MM.1S (cell line): ENCODE results near the gene USP32.

Experiments
- DNase-seq: peaks from one replicate; pipeline ENCODE4 v3.0.0-alpha.2; 2015
- H2AFZ ChIP-seq: fragments of 300-600 bp; sonication (generic); 2 replicates; pipeline ENCODE4 v1.6.0; 2016; ENCODE audit warnings: antibody characterized with exemption, low read length
- H3F3A ChIP-seq: fragments of 300-600 bp; sonication (generic); 2 replicates; pipeline ENCODE4 v1.6.1; 2016; ENCODE audit warnings: mild to moderate bottlenecking, antibody characterized with exemption, low read length, moderate library complexity, mixed read lengths; ENCODE audit not compliant: insufficient read depth
- H3K27ac ChIP-seq: fragments of 300-600 bp; sonication (generic); 2 replicates; pipeline ENCODE4 v1.5.1; 2016; ENCODE audit warnings: mild to moderate bottlenecking, low read length
- H3K27me3 ChIP-seq: fragments of 300-600 bp; sonication (generic); replicated peaks from 2 replicates; pipeline ENCODE4 v1.6.0; 2016; ENCODE audit warnings: low read length; ENCODE audit not compliant: insufficient read depth
- H3K36me3 ChIP-seq: fragments of 300-600 bp; sonication (generic); replicated peaks from 2 replicates; pipeline ENCODE4 v1.6.1; 2016; ENCODE audit warnings: mild to moderate bottlenecking, low read length, mixed read lengths; ENCODE audit not compliant: insufficient read depth
- H3K4me1 ChIP-seq: fragments of 300-600 bp; sonication (generic); 2 replicates; pipeline ENCODE4 v1.6.1; 2016; ENCODE audit warnings: low read length, mixed read lengths
- H3K4me2 ChIP-seq: fragments of 300-600 bp; sonication (generic); 2 replicates; pipeline ENCODE4 v1.6.0; 2016; ENCODE audit warnings: low read depth, low read length
- H3K4me3 ChIP-seq: fragments of 300-600 bp; sonication (generic); 2 replicates; pipeline ENCODE4 v1.5.1; 2016; ENCODE audit warnings: low read length, mixed read lengths
- H3K79me2 ChIP-seq: fragments of 300-600 bp; sonication (generic); 2 replicates; pipeline ENCODE4 v1.6.1; 2016; ENCODE audit warnings: mixed run types, low read length, mixed read lengths
- H3K9ac ChIP-seq: fragments of 300-600 bp; sonication (generic); 2 replicates; pipeline ENCODE4 v1.6.1; 2016; ENCODE audit warnings: low read length, mixed read lengths
- H3K9me2 ChIP-seq: fragments of 300-600 bp; sonication (generic); replicated peaks from 2 replicates; pipeline ENCODE4 v1.6.1; 2016; ENCODE audit warnings: mild to moderate bottlenecking, low read length, mixed read lengths; ENCODE audit not compliant: insufficient read depth
- H3K9me3 ChIP-seq: fragments of 300-600 bp; sonication (generic); replicated peaks from 2 replicates; pipeline ENCODE4 v1.6.1; 2016; ENCODE audit warnings: mild to moderate bottlenecking, low read length, mixed read lengths; ENCODE audit not compliant: insufficient read depth
- H4K20me1 ChIP-seq: fragments of 300-600 bp; sonication (generic); 2 replicates; pipeline ENCODE4 v1.6.1; 2016; ENCODE audit warnings: mild to moderate bottlenecking, low read length, moderate library complexity, mixed read lengths; ENCODE audit not compliant: insufficient read depth
- CTCF ChIP-seq: fragments of 300-600 bp; sonication (generic); IDR thresholded peaks from 2 replicates; pipeline ENCODE4 v1.5.1; 2016; ENCODE audit warnings: antibody characterized with exemption, low read length, mixed read lengths
- EZH2 ChIP-seq: fragments of 300-600 bp; sonication (generic); optimal IDR thresholded peaks from 2 replicates; pipeline ENCODE3; 2017; ENCODE audit warnings: low read depth, mild to moderate bottlenecking, antibody characterized with exemption, low read length, mixed read lengths
- EZH2phosphoT487 ChIP-seq: fragments of 300-600 bp; sonication (generic); IDR thresholded peaks from 2 replicates; pipeline ENCODE4 v1.6.1; 2018; ENCODE audit warnings: antibody characterized with exemption, low read length

The USP32 gene

GRCh38 chr17:60415146-60415545, 23.2 kb upstream of the USP32 start:
- Histone ChIP-seq H3F3A (no peaks in the 10 kb centered on the region), H3K27ac (no peak overlapping the region), H3K9me2 (no peaks in the 10 kb centered on the region), H3K4me3 (no peak overlapping the region), H3K4me2 (no peak overlapping the region), H3K9me3 (no peaks in the 10 kb centered on the region), H2AFZ (no peak overlapping the region), H4K20me1 (no peaks in the 10 kb centered on the region), H3K9ac (no peak overlapping the region), H3K4me1 (no peaks in the 10 kb centered on the region), H3K79me2 (no peaks in the 10 kb centered on the region), H3K36me3 (no peaks in the 10 kb centered on the region), H3K27me3 (no peaks in the 10 kb centered on the region)
- no peak for TF ChIP-seq EZH2
- TF ChIP-seq EZH2phosphoT487: no peak
- no peak for TF ChIP-seq CTCF
- DNase-seq: no peak

GRCh38 chr17:60412701-60413100, 20.8 kb upstream of the USP32 start:
- Histone ChIP-seq H3K4me2 (no peak overlapping the region), H3K27ac (no peak overlapping the region), H3K9ac (no peak overlapping the region), H3K9me2 (no peaks in the 10 kb centered on the region), H3K9me3 (no peaks in the 10 kb centered on the region), H3K27me3 (no peaks in the 10 kb centered on the region), H3K4me3 (no peak overlapping the region), H3F3A (no peaks in the 10 kb centered on the region), H2AFZ (no peak overlapping the region), H3K4me1 (no peaks in the 10 kb centered on the region), H3K79me2 (no peaks in the 10 kb centered on the region), H4K20me1 (no peaks in the 10 kb centered on the region), H3K36me3 (no peaks in the 10 kb centered on the region)
- TF ChIP-seq CTCF: no peak
- no peak for TF ChIP-seq EZH2
- no peak for TF ChIP-seq EZH2phosphoT487
- no peak for DNase-seq

- no peaks in the 10 kb centered on the region for H3K9me3 ChIP-seq
- H3K4me2 ChIP-seq: no peak overlapping the region
- H2AFZ ChIP-seq: no peak overlapping the region
- no peaks in the 10 kb centered on the region for H3K9me2 ChIP-seq
- no peak for TF ChIP-seq EZH2
- TF ChIP-seq EZH2phosphoT487: no peak
- TF ChIP-seq CTCF: no peak
- H3K4me3 ChIP-seq: no peak overlapping the region
- H3K9ac ChIP-seq: no peak overlapping the region
- H3K4me1 ChIP-seq: no peaks in the 10 kb centered on the region
- H3F3A ChIP-seq: no peaks in the 10 kb centered on the region
- no peak overlapping the region for H3K27ac ChIP-seq
- no peaks in the 10 kb centered on the region for H3K79me2 ChIP-seq
- H3K27me3 ChIP-seq: no peaks in the 10 kb centered on the region
- DNase-seq: no peak
- H4K20me1 ChIP-seq: no peaks in the 10 kb centered on the region
- no peaks in the 10 kb centered on the region for H3K36me3 ChIP-seq
Observed at GRCh38 chr17:60410001-60410400, 18.1 kb upstream of the USP32 start.
